Endothelial cell of umbilical vein (primary cell): ENCODE data around the gene SPG11. TPM values are rescaled to one million over a fixed set of nuclear protein-coding genes. Genes with fewer than 3 reads are reported as not detected.

Experiments used
- BruUV-seq: library from RNA; stranded (reverse); fragments of 400-500 nt; replicated peaks from 2 replicates; lab custom pipeline; 2021; lab: Mats Ljungman, UMichigan
- CTCF ChIA-PET: fragments of 300-600, 350-600 bp; sonication (Branson Sonifier 250); formaldehyde crosslinking; loops from one replicate; lab custom pipeline; 2021; ENCODE audit warnings: antibody characterized with exemption, inconsistent platforms; lab: Charles Lee
- POLR2A ChIA-PET: fragments of 300-600, 350-600 bp; sonication (Branson Sonifier 250); formaldehyde crosslinking; loops from one replicate; lab custom pipeline; 2021; ENCODE audit warnings: antibody characterized with exemption, inconsistent platforms; lab: Charles Lee
- DNase-seq: peaks from one replicate; pipeline ENCODE4 v3.0.0-alpha.2; 2011; ENCODE audit warnings: low read depth, low spot score
- FAIRE-seq: peaks from 2 replicates; lab custom pipeline; 2011; peaks lifted over from hg19 to GRCh38; lab: Jason Lieb, UNC
- H2AFZ ChIP-seq: 2 replicates; pipeline ENCODE4 v1.6.0; 2012; ENCODE audit warnings: low read depth, low read length, control low read depth, inconsistent platforms
- H3K27ac ChIP-seq: 2 replicates; pipeline ENCODE4 v1.5.1; 2011; ENCODE audit warnings: low read depth, mild to moderate bottlenecking, control low read depth, low read length, moderate library complexity; ENCODE audit not compliant: insufficient read depth
- H3K27me3 ChIP-seq, 2 experiments: 2 replicates each; pipeline versions ENCODE4 v1.6.0 to v1.6.1; 2011; ENCODE audit warnings: low read length in 2 of 2, mixed read lengths in 1 of 2; ENCODE audit not compliant: control insufficient read depth in 2 of 2, insufficient read depth in 2 of 2
- H3K36me3 ChIP-seq, 2 experiments: 2 replicates in 1 of 2; 3 replicates in 1 of 2; pipeline ENCODE4 v1.5.1; 2011; ENCODE audit warnings: low read length in 2 of 2, mild to moderate bottlenecking in 1 of 2, moderate library complexity in 1 of 2; ENCODE audit not compliant: control insufficient read depth in 2 of 2, insufficient read depth in 2 of 2; ENCODE audit errors: extremely low read depth in 1 of 2
- H3K4me1 ChIP-seq: 3 replicates; pipeline ENCODE4 v1.5.1; 2011; ENCODE audit warnings: mild to moderate bottlenecking, low read length; ENCODE audit not compliant: control insufficient read depth, insufficient read depth; ENCODE audit errors: extremely low read depth
- H3K4me2 ChIP-seq: 2 replicates; pipeline ENCODE4 v1.6.1; 2011; ENCODE audit warnings: low read length, control low read depth, mixed read lengths; ENCODE audit not compliant: insufficient read depth
- H3K4me3 ChIP-seq, 3 experiments: fragments of 200-600 bp in 1 of 3; sonication (generic), shearing (Covaris generic) in 1 of 3; replicated peaks in 1 of 3; 2 replicates each; pipeline ENCODE4 v1.5.1; 2011 to 2016; ENCODE audit warnings: control low read depth in 3 of 3, low read length in 3 of 3, mild to moderate bottlenecking in 2 of 3, inconsistent platforms in 1 of 3, low read depth in 1 of 3, moderate library complexity in 1 of 3; ENCODE audit not compliant: insufficient read depth in 1 of 3
- H3K79me2 ChIP-seq: 2 replicates; pipeline ENCODE4 v1.6.0; 2012; ENCODE audit warnings: low read length, inconsistent platforms; ENCODE audit not compliant: control insufficient read depth, insufficient read depth
- H3K9ac ChIP-seq: replicated peaks from 2 replicates; pipeline ENCODE3; 2011; ENCODE audit warnings: low read length, control low read depth; ENCODE audit not compliant: insufficient read depth; ENCODE audit errors: extremely low read depth
- H3K9me1 ChIP-seq: replicated peaks from 3 replicates; pipeline ENCODE4 v1.6.0; 2011; ENCODE audit warnings: mild to moderate bottlenecking, low read length; ENCODE audit not compliant: control insufficient read depth, insufficient read depth; ENCODE audit errors: extremely low read depth
- H3K9me3 ChIP-seq: replicated peaks from 2 replicates; pipeline ENCODE4 v1.5.1; 2012; ENCODE audit warnings: low read length, inconsistent platforms; ENCODE audit not compliant: control insufficient read depth, insufficient read depth
- H4K20me1 ChIP-seq: replicated peaks from 2 replicates; pipeline ENCODE3; 2011; ENCODE audit warnings: mild to moderate bottlenecking, low read length; ENCODE audit not compliant: control insufficient read depth, insufficient read depth; ENCODE audit errors: extremely low read depth
- EZH2 ChIP-seq: IDR thresholded peaks from 2 replicates; pipeline ENCODE4 v1.6.1; 2012; ENCODE audit warnings: borderline replicate concordance, low read depth, mild to moderate bottlenecking, moderate library complexity, low read length, inconsistent platforms; ENCODE audit not compliant: severe bottlenecking
- FOS ChIP-seq: IDR thresholded peaks from 2 replicates; pipeline ENCODE4 v1.6.1; 2011; ENCODE audit warnings: mild to moderate bottlenecking, low read length, moderate library complexity, borderline replicate concordance; ENCODE audit not compliant: insufficient read depth
- GATA2 ChIP-seq: IDR thresholded peaks from 2 replicates; pipeline ENCODE4 v1.7.0; 2011; ENCODE audit warnings: low read depth, mild to moderate bottlenecking, moderate library complexity, mixed read lengths, low read length; ENCODE audit not compliant: insufficient read length, insufficient read depth
- JUN ChIP-seq: IDR thresholded peaks from 2 replicates; pipeline ENCODE4 v1.6.1; 2011; ENCODE audit warnings: borderline replicate concordance, low read depth; ENCODE audit not compliant: insufficient read length, insufficient read depth
- MYC ChIP-seq: IDR thresholded peaks from one replicate; pipeline ENCODE4 v1.6.1; 2011; ENCODE audit warnings: mild to moderate bottlenecking, low read depth, low read length
- POLR2A ChIP-seq: IDR thresholded peaks from 2 replicates; pipeline ENCODE4 v1.6.1; 2012; ENCODE audit warnings: low read depth, mild to moderate bottlenecking, control low read depth, low read length
- POLR2AphosphoS5 ChIP-seq: IDR thresholded peaks from 2 replicates; pipeline ENCODE4 v1.6.1; 2012; ENCODE audit warnings: low read depth, mild to moderate bottlenecking, control low read depth, low read length, moderate library complexity; ENCODE audit not compliant: insufficient read depth
- dilution Hi-C: fragments of 300-500 bp; cut with MboI; formaldehyde crosslinking; loops from one replicate; pipeline ENCODE4 v1.15.0; 2019; ENCODE audit warnings: low sequenced_read_pairs; ENCODE audit not compliant: extremely low pct_ligation_motif_present
- intact Hi-C: fragments of 100-400 bp; cut with micrococcal nuclease; formaldehyde crosslinking; loops from one replicate; pipeline ENCODE4 v1.10.0; 2022
- polyA plus RNA-seq, 4 experiments: library from polyadenylated mRNA; depleted of rRNA in 3 of 4; stranded (reverse) in 3 of 4; unstranded in 1 of 4; fragments of >200 nt; gene quantifications; 2 replicates each; pipeline versions ENCODE4 v1.2.1 to v1.2.3, GENCODE V29; 2011 to 2012; ENCODE audit warnings: missing spikeins in 1 of 4
- total RNA-seq: library from RNA; stranded (reverse); gene quantifications from 2 replicates; pipeline ENCODE4 v1.2.3, GENCODE V29; 2021
- TF ChIP-seq, protein P1 (sequence below), 2 donors: IDR thresholded peaks; 1 replicate in 1 of 2; 2 replicates in 1 of 2; pipeline ENCODE4 v1.5.1; 2011; ENCODE audit warnings: low read length in 2 of 2, mild to moderate bottlenecking in 2 of 2, moderate library complexity in 2 of 2, control low read depth in 1 of 2, inconsistent platforms in 1 of 2, low read depth in 1 of 2; ENCODE audit not compliant: insufficient read depth in 1 of 2; ENCODE audit errors: extremely low read depth in 1 of 2
- TF ChIP-seq, protein P2 (sequence below): IDR thresholded peaks from 2 replicates; pipeline ENCODE4 v1.6.1; 2011; ENCODE audit not compliant: insufficient read depth, insufficient read length

SPG11 gene
- total and polyA plus RNA-seq, 2 donors (not counting 3 experiments of a cell fraction or from before 2014, with no cell fraction given): 30.7 to 53.5 TPM

DNA sequence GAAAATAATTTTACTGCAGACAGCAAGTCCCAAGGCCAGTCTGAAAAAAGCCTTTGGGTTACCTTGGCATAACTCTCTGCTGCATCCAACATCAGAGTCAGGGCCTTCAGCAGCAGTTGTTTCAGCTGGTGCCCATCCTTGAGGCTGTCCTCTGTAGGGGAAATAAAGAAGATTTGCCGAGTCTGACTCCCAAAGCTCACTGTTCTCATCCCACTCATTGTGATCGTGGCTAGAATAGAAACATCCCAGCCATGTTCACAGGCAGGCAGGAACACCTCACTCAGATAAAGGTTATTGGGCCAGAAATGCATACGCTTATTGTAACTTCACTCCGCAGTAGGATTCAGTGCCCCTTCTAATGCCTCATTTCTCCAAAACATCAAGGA, 97.3 kb downstream of the SPG11 start:
- Histone ChIP-seq H3K9me1 (no peaks in the 10 kb centered on the region), H3K4me1 (no peaks in the 10 kb centered on the region), H3K27me3 (no peaks in the 10 kb centered on the region), H3K4me3 (no peak overlapping the region), H4K20me1 (no peaks in the 10 kb centered on the region), H3K79me2 (no peaks in the 10 kb centered on the region), H3K9me3 (no peaks in the 10 kb centered on the region), H3K36me3 (peaks cover 27 to 32% of the 10 kb centered on the region in 2 experiments), H3K27ac (no peak overlapping the region), H2AFZ (no peak overlapping the region), H3K4me2 (no peak overlapping the region), H3K9ac (no peak overlapping the region)
- DNase-seq: no peak
- POLR2A ChIA-PET: no interaction called here
- intact Hi-C loops: no loop called here
- CTCF ChIA-PET: interaction anchor here (0.6 kb wide), 1 partner anchor 131 kb away, joined by 3 read pairs; no protein-coding TSS in a partner anchor
- dilution Hi-C loops: no loop called here
- BruUV-seq: no TSS peak
- no peak for FAIRE-seq
- no peak for TF ChIP-seq EZH2

- no peaks in the 10 kb centered on the region for H3K9me3 ChIP-seq
- BruUV-seq: no TSS peak
- TF ChIP-seq FOS (no peak), EZH2 (no peak), MYC (no peak), GATA2 (no peak), POLR2A (no peak), POLR2AphosphoS5 (no peak), JUN (no peak)
- TF ChIP-seq, protein P1, sequence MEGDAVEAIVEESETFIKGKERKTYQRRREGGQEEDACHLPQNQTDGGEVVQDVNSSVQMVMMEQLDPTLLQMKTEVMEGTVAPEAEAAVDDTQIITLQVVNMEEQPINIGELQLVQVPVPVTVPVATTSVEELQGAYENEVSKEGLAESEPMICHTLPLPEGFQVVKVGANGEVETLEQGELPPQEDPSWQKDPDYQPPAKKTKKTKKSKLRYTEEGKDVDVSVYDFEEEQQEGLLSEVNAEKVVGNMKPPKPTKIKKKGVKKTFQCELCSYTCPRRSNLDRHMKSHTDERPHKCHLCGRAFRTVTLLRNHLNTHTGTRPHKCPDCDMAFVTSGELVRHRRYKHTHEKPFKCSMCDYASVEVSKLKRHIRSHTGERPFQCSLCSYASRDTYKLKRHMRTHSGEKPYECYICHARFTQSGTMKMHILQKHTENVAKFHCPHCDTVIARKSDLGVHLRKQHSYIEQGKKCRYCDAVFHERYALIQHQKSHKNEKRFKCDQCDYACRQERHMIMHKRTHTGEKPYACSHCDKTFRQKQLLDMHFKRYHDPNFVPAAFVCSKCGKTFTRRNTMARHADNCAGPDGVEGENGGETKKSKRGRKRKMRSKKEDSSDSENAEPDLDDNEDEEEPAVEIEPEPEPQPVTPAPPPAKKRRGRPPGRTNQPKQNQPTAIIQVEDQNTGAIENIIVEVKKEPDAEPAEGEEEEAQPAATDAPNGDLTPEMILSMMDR (IDR thresholded peaks at IDR 0.05; ENCODE audit: extremely low read depth in 1 of 2, insufficient read depth in 1 of 2, low read depth in 1 of 2, low read length in 2 of 2): no peak
- TF ChIP-seq, protein P2, sequence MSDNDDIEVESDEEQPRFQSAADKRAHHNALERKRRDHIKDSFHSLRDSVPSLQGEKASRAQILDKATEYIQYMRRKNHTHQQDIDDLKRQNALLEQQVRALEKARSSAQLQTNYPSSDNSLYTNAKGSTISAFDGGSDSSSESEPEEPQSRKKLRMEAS: no peak
- FAIRE-seq (no peak), DNase-seq (no peak)
- no peak overlapping the region for H2AFZ ChIP-seq
- H3K9me1 ChIP-seq: no peaks in the 10 kb centered on the region
- peaks cover 27 to 32% of the 10 kb centered on the region in 2 experiments for H3K36me3 ChIP-seq
- H3K27ac ChIP-seq: no peak overlapping the region
- H3K4me3 ChIP-seq: no peak overlapping the region
- H3K9ac ChIP-seq: no peak overlapping the region
- H3K4me1 ChIP-seq: no peaks in the 10 kb centered on the region
- H3K4me2 ChIP-seq: no peak overlapping the region
- H3K27me3 ChIP-seq: no peaks in the 10 kb centered on the region
- no peaks in the 10 kb centered on the region for H4K20me1 ChIP-seq
- ChIA-PET CTCF (interaction anchor here (0.6 kb wide), 1 partner anchor 130 kb away, joined by 3 read pairs; no protein-coding TSS in a partner anchor), POLR2A (no interaction called here)
- intact Hi-C loops (no loop called here), dilution Hi-C loops (no loop called here)
- H3K79me2 ChIP-seq: no peaks in the 10 kb centered on the region
These were observed 97.9 kb downstream of the SPG11 start for GRCh38 chr15:44565387-44566154.
